ENCODE results near the gene ANP32E.

ANP32E gene

DNA sequence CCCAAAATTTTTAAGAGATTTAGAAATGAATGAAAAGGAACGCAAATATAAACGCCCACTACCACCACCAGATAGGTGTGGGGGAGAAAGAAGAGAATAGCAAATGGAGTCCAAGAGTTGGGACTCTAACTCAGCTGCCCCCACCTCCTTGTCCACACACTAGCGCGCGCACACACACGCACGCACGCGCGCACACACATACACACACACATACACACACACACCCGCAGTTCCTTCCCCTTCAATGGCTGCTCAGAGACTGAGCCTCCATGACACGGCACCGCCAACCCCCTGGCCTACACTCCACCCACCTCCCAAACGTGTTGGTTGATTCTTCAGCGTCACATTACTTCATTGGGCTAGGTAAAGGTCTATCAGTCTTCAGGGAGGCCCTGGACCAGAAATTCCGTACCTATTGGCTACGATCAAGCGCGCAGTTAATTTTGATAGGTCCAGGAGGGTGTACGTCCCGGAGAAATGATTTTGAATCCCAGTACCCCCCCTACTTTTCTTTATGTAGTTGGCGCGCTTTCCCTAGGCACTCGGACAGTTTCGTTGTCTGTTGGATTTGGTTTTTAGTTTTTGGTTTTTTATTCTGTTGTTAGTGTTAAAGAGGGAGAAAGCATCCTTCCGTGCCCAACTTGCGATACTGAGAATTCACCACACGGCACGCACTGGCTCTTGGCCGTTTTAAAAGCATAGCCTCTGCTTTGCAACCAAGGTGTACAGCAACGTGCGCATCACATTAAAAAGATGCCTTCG, at the start of gene ANP32E:
TSS of gene ANP32E (minus strand) at position 261 of the 762 bp plus-strand sequence. CDS start 326 bp downstream, outside the sequence.
- peak; percentile 96 for DNase-seq

DNA sequence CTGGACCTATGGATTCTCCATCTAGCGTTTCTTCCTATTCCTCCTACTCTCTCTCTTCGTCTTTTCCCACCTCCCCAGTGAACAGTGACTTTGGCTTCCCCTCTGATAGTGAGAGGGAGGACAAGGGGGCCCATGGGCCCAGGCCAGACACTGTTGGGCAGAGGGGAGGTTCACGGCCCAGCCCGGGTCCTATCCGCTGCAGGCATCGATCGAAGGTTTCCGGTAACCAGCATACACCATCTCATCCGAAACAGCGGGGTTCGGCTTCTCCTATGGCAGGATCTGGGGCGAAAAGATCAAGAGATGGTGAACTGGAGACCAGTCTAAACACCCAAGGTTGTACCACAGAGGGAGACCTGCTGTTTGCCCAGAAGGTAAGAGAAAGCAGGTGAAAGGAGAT, 47.3 kb upstream of the ANP32E start:
- DNase-seq, result no peak

DNA sequence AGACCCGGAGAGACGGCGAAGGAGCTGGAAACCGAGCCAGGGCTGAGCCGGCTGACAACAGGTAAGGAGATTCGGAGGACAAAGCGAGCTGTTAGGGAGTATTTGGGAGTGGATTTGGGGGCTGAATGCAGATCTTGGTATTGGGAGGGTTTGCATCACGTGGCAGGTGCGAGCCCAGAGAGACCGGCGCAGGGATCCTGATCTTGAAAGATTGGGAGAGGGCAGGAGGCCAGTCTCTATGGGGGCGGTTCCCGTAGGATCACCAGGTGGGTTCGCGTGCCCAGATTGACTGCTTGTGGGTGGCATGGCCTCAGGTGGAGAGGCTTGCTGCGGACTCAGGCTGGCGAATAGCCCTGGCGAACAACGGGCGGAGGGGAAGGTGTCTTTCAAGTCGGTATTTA, 46.6 kb upstream of the ANP32E start:
- DNase-seq, result peak; percentile 68

DNA sequence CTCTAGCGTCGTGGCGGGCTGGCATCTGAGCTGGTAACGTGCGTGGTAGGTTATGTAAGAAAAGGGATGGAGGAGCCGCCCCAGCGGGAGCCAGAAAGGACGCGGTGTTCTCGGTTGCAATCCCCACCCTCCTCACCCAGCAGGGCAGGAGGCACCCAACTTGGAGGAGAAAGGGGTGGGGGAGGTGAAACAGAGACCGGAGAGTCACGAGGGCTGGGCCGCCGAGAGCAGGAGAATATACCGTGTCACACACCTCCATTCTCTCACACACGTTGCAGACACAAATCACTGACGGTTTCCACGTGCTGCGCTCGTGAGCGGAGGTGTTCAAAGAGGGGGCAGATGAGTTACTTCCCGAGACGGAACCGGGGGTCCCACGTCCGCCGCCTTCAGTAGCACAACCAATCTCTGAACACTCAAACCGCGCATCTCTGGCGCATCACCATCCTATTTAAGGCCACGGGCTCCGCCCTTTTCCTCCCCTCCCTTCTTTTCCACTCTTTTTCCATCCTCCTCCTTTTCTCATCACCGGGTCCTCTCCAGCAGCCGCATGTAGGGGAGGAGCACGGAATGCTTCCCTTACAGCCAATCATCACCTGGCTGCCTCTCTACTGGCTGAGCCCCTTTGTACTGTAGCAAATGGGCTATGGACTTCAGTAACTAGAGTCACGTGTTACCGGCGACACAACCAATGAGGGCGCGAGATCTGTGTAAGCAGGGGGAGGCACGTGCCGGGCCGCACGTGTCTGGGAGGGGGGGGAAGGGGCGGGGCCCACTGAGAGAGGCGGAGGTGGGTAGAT, 46.0 kb upstream of the ANP32E start, which contains the start of gene CIART:
TSS of gene CIART (plus strand) at position 797 of the 800 bp plus-strand sequence. CDS start 714 bp downstream, outside the sequence.
- peak; percentile 95 for DNase-seq

DNA sequence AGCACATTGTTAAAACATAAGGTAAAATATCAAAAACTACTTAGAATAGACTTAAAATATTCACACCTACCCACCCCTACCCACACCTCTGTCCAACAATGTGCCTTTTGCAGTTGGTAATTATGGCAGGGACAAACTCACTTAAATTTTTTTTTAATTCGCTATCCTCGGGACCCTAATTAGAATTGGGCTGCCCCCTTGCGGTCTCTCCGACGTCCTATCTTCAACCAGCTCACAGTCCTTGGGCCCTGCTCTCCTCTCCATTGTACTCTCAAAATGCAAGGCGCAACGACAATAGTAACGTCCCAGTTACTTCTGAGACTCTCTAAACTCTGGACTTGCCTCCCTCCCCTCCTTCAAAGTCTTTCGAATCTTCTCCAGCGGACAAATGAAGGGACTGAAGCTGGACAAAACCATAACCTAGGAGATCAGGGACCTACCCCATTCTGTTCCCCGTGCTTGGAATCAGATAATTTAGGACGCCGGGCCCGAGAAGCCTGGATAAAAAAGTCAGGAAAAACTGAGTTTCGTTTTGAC, 45.4 kb upstream of the ANP32E start:
- peak; percentile 81 for DNase-seq

DNA sequence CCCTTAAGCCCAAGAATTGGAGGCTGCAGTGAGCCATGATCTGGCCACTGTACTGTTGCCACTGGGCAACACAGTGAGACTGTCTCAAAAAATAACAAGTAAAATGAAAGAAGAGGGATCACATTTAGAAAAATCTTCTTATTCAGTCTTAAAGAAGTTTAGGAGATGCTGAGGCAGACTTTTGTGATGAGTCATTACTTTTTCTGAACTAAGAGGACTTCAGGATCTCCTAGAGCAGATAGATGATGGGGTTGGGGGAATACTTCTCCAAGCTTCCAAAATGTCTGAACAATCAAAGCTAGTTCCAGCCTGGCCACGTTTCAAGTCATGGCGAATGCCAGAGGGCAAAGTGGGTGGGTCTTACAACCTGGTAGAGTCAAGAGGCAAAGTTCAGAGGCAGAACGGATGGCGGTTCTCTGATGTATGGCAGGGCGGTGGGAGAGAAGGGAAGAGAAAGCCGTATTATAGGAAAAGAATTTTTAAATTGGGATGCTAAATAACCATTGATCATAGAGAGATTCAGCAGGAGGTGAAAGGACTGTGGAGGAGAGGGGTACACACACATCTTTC, 44.3 kb upstream of the ANP32E start:
- DNase-seq, result no peak

DNA sequence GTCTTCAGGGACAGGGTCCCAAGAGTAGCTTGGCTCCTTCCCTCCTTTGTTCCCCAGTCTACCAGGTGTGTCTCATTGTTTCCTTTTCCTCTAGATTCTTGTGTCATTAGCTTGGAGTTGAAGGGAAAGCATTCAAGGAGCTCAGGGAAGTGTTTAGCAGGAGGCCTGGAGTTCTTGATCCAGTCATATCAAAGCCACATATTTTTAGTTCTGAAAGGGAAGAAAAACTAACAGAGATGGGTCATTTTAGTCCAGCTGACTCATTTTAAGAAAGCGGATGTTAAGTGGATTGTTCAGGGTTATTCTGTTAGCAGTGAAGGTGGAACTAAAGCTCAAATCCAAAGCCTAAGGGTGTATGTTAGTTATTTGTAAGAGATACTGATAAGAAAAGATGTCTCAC, 37.4 kb upstream of the ANP32E start:
- no peak for DNase-seq

DNA sequence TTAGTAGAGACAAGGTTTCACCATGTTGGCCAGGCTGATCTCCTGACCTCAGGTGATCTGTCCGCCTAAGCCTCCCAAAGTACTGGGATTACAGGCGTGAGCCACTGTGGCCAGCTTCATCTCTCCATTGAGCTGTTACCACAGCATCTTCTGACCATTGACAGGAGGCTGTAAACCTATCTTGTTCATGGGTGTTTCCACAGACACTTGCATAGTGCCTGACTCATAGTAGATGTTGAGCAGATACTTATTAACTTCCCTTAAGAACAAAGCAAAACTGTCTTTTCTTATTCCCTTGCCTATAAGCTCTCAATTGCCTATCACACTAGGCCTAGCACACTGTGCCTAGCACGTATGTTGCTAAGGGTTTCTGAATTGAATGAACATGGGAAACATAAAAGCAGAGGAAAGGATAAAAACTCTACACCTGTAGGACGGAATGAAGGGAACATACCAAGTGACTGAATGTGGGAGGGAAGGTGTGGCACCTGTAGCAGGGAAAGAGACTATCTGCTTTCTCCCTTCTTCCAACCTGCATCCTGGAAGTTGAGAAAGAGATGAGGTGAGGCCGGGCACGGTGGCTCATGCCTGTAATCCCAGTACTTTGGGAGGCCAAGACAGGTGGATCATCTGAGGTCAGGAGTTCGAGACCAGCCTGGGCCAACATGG, 35.5 kb upstream of the ANP32E start:
- no peak for DNase-seq

DNA sequence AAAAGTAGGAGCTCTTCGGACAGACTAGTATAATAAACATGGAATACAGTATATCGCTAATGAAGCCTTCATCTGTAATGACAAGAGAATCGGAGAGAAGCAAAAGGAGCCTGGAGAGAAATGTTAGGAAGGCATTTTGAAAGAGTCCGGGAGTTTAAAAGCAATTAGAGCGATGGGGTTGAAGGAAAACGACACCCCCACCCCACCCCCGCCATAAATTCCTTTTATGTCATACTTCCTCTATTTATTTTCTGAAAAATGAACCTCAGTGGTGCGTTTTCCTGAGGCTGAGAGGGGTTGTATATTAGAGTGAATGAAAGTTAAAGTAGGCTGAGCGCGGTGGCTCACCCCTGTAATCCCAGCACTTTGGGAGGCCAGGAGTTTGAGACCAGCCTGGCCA, 33.5 kb upstream of the ANP32E start:
- no peak for DNase-seq

DNA sequence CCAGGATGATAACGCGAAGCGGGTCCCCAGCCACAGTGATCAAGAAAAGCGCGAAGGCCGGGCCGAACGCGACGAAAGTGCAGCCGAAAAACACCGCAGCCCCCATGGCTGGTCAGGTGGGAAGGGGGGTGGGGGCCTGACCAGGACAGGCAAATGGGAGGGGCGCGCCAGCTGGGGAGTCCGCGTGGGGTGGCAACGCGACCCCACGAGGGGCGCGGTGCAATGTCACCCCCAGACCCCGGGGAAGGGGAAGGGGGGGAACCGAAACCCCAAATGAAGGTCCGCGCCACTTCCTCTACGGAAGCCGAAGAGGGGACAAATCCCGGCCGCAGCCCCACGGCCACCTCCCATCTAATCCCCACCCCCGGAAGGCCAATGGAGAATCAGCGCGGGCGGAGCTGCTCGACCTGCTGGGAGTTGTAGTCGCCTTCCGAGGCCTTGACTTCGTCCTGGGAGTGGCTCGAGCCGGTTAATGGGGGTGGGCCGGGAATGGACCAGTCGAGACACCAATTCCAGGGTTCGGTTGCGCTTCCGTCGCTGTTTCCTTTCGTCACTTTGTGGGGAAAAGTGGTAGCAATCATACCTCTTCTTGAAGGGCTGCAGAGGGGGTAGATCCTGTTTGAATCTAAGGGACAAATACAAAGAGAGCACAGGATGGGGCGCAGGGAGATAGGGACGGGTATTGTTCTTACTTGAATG, 32.9 kb upstream of the ANP32E start, which contains the start of gene APH1A:
TSS of gene APH1A (minus strand) at position 312 of the 699 bp plus-strand sequence. CDS start at position 106, 206 bp downstream.
- peak; percentile 97 for DNase-seq

DNA sequence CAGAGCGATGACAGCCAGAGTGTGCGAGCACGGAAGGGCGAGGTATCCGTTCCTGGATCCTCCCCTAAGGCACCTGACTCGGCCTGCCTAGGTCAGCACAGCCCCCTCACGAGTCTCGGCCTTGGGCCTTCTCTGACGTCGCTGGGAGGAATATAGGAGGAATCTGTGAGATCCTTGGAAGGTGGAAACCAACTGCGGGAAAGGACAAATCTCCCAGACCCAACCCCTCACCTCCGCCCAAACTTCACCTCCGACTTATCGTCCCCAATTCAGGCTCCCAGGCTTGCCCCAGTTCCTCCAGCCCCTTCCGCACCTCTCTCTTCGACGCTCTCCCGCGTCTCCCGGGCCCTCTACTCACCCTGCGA, 32.4 kb upstream of the ANP32E start:
- peak; percentile 14 for DNase-seq

DNA sequence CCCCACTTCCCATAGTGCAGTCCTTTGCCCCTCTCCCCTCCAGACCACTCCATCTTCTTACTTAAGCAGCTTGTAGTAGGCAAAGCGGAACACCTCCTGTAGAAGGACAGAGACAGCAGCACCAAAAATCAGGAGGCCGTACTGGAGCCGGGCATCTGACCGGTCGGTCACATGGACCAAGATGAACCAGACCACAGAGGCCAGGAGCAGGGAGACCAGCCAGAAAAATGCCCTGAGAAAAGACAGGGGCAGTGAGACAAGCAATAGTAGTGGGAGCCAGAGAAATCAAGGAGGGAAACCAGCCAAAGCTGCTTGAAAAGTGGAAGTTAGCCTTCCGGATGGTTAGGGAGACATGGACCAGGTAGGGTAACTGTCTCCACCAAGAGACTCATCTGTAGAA, 32.0 kb upstream of the ANP32E start:
- DNase-seq, result no peak

DNA sequence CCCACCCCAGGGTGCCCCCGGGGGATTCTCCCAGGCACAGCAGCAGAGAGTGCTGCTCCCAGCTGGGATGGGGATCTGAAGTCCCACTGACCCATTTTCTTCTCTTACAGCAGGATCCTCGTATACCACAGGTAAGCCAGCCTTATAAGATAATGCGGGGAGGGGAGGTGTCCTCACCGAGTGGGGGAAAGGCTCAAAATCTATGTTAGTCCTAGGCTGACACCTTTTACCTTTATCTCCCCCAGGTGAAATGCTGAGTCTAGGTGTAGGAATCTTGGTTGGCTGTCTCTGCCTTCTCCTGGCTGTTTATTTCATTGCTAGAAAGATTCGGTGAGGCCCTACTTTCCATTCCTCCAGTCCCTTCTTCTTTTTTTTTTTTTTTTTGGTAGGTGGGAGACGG, 27.6 kb upstream of the ANP32E start:
- no peak for DNase-seq

DNA sequence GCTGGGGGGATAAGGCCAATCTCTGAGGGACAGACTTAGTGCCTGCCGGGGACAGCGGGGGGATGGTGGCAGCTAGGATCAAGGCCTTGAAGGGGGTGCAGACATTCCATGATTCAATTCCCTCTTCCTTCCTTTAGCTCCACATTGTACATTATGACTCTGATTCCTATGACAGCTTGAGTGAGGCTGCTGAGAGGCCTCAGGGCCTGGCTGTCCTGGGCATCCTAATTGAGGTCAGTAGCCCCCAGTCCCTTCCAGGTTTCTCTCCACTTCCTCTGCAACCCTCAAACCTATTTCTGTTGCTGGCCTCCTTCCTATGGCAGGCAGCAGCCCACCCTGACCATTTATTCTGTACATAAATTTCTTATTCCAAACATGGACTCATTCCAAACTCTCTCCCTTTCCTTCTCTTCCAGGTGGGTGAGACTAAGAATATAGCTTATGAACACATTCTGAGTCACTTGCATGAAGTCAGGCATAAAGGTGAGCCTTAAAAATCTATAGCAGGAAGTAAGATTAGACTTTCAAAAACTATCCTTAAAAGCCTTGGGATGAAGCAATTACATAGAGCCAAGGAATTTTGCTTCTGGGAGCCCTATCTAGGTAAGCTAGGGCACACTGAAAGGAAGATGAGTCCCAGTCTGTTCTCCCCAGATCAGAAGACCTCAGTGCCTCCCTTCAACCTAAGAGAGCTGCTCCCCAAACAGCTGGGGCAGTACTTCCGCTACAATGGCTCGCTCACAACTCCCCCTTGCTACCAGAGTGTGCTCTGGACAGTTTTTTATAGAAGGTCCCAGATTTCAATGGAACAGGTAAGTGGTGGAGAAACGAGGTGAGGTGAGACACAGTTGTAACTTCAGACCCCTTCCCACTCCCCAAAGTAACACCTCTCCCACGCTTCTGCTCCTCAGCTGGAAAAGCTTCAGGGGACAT, 26.7 kb upstream of the ANP32E start:
- DNase-seq, result no peak

DNA sequence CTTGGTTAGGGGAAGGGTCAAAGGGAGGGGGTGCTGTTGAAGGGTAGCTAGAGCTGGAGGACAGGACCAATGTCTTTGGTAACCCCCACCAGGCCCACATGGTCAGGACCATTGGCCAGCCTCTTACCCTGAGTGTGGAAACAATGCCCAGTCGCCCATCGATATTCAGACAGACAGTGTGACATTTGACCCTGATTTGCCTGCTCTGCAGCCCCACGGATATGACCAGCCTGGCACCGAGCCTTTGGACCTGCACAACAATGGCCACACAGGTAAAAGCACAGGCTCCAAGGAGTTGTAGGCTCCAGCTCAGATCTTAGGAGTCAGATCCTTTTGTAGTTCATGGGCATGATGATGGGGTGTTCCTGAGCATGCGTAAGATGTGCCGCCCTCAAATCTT, 25.5 kb upstream of the ANP32E start:
- DNase-seq, result no peak

DNA sequence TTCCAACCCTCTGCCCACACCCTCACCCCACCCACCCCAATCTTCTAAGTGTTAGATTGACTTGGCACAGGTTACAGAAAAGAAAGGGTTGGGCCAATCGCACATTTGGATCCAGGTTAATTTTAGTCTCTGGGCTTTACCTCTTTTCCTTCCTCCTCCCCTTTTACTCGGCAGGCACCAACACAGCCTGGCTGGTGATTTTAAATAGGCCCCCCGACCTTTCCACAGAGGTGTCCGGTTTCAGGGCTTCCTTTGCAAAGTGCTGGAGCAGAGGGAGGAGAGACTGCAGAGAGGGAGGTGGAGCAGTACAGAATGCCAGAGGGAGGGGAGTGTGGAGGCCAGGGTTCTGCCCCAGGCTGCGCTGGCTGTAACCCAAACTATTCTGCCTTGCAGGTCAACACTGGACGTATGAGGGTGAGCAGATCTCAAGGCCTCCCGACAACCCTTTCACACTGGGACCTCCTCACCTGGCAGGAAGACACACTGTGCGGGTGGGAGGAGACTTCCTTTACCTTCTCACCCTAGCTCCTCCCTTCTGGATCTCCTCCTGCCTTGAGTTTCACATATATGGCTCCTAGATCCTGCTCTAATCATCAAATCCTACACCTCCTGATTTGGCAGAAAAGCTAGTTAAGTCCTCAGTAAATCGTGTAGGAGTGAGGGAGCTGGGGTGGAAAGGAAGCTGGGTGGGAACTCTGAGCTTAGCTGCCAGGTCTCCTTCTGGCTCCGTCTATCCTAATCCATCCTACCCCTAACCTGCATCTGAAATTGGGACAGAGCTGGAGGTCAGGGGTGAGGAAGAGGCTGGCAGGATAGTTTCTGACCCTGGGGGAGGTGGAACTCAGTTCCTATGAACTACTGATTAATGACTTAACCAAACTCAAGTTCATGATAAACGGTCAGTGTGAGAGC, 24.1 kb upstream of the ANP32E start:
- DNase-seq, result no peak

DNA sequence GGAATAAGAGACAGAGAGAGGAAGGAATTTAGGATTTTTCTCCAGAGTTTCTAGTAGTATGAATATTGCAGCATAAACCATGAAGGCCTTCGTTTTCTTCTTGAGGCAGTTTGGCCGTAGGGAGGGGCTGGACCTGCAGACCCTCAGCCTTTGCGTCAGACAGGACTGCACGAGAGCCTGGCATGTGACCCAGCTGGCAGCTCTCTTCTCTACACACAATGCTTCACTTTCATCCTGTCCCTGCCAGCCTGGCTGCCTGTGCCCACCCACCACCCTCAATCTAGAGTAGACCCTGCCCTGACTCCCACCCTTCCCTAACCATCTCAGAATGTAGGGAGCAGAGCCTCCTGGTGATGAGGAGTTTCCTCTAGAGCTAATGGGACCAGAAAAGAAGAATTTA, 23.3 kb upstream of the ANP32E start:
- peak; percentile 42 for DNase-seq

DNA sequence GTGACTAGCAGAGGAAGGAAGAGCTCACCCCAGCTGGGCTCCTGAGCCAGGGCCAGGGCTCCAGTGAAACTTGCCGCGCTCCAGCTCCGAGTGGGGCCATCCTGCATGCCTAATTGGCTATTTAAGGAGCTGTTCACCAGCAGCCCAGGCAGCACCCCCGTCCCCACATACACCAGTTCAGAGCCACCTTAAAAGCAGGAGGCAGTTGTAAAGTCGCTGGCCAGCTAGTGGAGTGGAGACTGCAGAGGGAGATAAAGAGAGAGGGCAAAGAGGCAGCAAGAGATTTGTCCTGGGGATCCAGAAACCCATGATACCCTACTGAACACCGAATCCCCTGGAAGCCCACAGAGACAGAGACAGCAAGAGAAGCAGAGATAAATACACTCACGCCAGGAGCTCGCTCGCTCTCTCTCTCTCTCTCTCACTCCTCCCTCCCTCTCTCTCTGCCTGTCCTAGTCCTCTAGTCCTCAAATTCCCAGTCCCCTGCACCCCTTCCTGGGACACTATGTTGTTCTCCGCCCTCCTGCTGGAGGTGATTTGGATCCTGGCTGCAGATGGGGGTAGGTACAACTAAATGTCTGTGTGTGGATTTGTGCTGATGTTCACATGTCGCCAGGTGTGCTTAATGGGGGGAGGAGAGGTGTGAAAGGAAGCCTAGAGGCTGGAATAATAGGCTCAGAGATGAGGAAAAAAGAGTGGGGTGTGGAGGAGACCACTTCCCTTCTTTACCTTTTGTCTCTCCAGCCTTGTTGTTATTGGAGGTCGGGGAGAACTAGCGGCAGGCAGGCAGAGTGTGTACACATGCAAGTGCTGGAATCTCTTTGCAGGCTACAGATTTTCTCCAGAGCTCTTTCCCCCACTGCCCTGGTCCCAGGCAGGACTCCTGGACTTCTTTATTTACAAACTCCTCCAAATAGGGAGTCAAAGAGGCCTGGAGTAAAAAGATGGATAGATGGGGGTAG, 22.0 kb upstream of the ANP32E start, which contains the start of gene CA14:
TSS of gene CA14 (plus strand) at position 151 of the 962 bp plus-strand sequence. CDS start at position 506, 355 bp downstream.
- DNase-seq, result peak; percentile 43
